NOMO-1 treated with DMSO at 0.1 percent for 48 hours (cell line): Measurements from ENCODE around the gene KLHDC7B.

Experiments used
- DNase-seq: peaks from one replicate; lab custom pipeline; 2025; ENCODE audit not compliant: unreplicated experiment; lab: John Stamatoyannopoulos, UW

The KLHDC7B gene

GRCh38 chr22:50571264-50572175 is 25.8 kb downstream of the KLHDC7B start:
- DNase-seq, result no peak

- DNase-seq, result no peak
Measured at GRCh38 chr22:50572965-50573364, 27.3 kb downstream of the KLHDC7B start.

GRCh38 chr22:50573491-50574382 is 28.0 kb downstream of the KLHDC7B start:
- no peak for DNase-seq

DNA sequence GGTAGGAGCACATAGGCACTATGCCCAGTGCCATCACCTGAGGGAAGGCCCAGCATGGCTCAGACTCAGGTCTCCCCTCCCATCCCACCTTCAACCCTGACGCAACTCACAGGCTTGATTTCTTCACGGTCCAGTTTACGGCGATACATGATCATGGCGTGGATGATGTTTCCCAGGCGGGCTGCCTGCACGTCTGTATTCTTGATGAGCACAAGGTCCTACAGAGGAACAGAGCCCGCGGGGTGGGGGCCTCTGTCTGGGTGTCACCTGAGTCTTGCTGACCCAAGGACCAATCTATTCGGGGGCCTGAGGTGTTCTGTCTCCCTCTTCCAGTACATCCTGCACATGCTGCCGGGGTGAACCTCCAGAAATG is 28.7 kb downstream of the KLHDC7B start:
- no peak for DNase-seq

- no peak for DNase-seq
Measured at GRCh38 chr22:50575426-50575941, 29.8 kb downstream of the KLHDC7B start.

DNA sequence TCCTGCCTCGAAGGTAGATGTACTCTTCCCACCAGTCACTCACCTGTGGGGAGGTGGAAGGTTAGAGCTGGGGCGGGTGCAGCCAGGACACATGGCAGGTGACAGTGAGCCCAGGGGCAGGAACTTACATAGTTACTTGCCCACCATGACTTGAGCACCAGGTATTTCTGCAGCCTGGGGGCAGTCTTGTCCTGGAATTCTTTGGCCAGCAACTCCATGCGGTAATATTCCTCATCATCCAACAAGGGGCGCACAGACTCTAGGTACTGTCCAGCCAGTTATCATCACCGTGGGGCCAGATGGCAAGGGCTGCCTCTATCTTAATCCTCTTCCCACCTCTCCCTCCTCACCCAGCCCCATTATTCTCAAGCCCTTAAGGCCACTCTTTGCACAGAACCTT is 30.4 kb downstream of the KLHDC7B start:
- DNase-seq, result peak; percentile 10

DNA sequence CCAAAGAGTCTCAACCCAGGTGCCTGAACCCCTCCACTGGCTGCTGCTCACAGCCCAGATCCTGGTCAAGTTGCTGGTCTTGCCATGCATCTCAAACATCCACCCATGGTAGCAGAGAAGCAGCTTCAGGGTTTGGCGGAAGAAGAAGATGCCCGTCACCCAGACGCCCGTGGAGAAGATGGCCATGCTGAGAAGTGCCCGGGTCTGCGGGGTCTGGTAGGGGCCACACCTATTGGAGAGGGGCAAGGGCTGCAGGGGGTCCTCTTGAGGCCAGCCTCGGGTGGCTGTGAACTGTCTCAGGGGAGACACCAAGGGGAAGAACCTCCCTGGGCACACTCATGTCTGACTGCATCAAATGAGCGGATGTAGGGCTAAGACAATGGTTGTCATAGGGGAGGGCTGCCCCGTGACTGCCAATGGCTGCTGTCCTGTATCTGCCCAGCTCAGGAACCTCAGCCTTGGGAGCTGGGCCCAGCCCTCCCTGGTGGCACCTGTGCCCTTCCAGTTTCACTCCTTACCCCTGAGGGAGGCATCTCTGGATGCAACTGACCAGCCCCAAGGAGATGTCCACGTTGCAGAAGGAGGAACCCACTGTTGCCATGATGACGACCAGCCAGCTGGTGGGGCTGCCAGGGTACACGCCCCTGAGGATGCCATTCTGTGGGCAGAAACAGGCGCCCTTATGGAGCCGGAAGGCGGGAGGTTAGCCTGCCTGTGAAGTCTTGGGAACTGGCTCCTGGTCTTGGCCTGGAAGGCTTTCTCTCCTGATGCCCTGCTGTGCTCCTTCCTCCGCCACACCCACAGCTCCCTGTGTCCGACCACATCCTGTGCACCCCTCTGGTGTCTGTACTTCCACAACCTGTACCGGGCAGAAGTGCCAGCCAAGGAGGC is 31.4 kb downstream of the KLHDC7B start:
- DNase-seq, result no peak

DNA sequence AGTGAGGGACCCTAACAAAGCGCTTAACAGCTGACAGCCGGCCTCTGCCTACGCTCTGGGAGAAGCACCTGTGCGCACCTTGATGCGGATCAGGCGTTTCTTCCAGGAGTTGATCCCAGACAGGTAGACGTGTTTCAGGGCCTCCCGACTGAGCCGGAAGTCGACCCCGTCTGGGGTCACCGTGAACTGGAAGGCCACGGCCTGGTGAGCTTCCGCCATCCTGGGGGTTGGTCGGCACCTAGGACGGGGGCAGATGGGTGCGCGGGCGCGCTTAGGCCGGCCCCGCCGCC is 31.9 kb downstream of the KLHDC7B start:
- DNase-seq, result no peak

GRCh38 chr22:50577987-50578775 is 32.5 kb downstream of the KLHDC7B start, which contains the start of gene CPT1B:
CPT1B (minus strand) TSS chr22:50578427; CDS start chr22:50577915, 512 bp downstream.
- no peak for DNase-seq

DNA sequence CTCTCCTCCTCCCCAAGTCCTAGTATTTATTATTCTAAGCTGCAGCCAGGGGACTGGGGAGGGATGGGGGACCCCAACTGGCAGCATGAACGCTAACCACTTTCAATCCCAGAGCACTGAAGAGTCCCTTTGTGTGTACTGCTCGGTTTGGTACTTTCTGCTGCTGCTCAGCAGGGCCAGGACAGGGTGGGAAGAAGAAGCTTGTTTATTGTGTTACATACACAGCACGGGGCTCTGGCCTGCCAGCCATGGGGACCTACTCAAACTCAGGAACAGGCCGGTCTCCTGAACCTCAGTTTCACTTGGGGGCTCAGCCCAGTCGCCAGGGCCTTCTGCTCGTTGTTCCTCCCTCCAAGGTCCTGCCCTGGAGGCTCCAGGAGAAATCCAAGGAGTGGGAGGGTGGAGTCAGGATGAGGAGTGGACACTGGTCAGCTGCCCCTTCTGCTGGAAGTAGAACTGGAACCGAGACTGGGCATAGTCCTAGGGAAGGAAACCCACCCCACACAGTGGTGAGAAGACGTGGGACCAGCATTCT is 33.1 kb downstream of the KLHDC7B start:
- DNase-seq, result no peak

DNA sequence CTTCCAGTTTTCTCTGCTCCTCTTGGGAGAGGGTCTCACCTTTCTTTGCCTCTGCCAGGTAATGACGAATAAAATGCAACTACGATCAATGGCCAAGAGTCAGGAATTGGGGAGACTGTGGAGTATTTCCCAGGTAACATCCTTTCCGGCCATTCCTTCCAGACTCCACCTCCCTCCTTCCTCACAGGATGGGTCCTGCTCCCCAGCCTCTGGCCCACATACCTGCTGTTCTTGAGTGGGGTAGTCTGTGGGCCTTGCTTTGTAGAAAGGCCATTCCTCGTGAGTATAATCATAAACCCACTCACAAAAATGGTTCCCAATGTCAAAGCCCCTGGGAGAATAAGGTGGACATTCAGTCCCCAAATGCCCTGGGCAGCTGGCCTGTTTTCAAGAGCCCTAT is 34.1 kb downstream of the KLHDC7B start:
- DNase-seq, result no peak

- DNase-seq, result no peak
Measured at GRCh38 chr22:50581031-50581949, 35.6 kb downstream of the KLHDC7B start.

- DNase-seq, result peak; percentile 33
Measured at GRCh38 chr22:50581950-50582492, 36.3 kb downstream of the KLHDC7B start.

GRCh38 chr22:50582493-50583293 is 37.0 kb downstream of the KLHDC7B start, which contains the start of gene CHKB:
CHKB (minus strand) TSS chr22:50582849; CDS start chr22:50582781, 68 bp downstream.
- peak; percentile 98 for DNase-seq

GRCh38 chr22:50583294-50583861 is 37.7 kb downstream of the KLHDC7B start:
- no peak for DNase-seq

DNA sequence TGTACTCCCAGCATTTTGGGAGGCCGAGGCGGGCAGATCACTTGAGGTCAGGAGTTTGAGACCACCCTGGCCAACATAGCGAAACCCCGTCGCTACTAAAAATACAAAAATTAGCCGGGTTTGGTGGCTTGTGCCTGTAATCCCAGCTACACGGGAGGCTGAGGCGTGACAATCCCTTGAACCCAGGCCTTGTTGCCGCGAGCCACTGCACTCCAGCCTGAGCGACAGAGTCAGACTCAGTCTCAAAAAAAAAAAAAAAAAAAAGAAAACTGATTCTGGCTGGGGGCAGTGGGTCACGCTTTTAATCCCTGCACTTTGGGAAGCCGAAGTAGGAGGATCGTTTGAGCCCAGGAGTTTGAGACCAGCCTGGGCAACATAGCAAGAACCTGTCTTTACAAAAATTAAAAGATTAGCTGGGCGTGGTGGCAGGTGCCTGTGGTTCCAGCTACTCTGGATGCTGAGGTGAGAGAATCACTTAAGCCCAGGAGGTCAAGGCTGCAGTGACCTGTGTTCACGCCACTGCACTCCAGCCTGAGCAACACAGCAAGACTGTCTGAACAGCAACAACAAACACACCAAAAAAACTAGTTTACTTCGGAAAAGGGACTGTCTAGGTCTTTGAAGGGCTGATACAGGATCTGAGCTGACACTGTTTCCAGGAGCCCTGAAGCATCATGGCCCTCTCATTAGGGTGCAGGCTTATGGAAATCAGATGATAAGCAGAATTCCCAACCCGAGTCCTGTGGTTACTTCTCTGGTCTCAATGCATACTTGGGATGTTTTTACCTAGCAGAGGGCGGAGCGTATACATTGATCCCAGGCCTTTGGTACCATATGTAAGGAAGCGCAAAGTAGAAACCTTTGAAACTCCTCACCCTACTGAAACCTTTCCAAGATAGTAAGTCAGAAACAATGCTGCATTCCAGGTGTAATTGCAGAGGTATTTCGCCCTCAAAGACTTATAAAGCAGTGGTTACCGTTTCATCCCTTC is 38.7 kb downstream of the KLHDC7B start:
- DNase-seq, result no peak
